Esophagus squamous epithelium (tissue), 4 donors: Measurements from ENCODE around the gene MRPL1.

Experiments used
- POLR2A ChIP-seq, 4 donors: fragments of 450-650 bp; IDR thresholded peaks; one replicate each; pipeline ENCODE4 v1.6.1; 2017; ENCODE audit warnings: antibody characterized with exemption in 4 of 4, mild to moderate bottlenecking in 4 of 4, moderate library complexity in 3 of 4
- TF ChIP-seq, protein P1 (sequence below), 6 experiments: fragments of 450-650 bp in 4 of 6; fragments of 200-600 bp in 2 of 6; sonication (generic) in 2 of 6; IDR thresholded peaks; one replicate each; pipeline ENCODE4 v1.5.1; 2016 to 2019; ENCODE audit warnings: antibody characterized with exemption in 6 of 6, mild to moderate bottlenecking in 4 of 6, moderate library complexity in 4 of 6

DNA sequence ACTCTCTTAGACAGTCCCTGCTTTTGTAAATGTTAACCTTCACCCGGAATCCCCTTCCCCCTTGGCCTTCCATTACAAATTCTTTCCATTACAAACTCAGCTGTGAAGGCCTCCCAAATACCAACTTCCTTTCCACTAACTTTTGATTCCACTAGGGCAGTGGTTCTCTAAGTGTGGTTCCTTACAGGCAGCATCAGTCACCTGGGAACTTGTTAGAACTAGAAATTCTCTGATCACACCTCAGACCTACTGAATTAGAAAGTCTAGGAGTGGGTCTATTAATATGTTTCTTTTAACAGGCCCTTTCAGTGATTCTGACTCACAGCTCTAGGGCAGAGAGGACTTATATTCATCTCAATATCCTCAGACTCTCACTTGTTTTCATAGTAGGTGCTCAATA lies 19.0 kb upstream of the MRPL1 start:
- TF ChIP-seq, protein P1, sequence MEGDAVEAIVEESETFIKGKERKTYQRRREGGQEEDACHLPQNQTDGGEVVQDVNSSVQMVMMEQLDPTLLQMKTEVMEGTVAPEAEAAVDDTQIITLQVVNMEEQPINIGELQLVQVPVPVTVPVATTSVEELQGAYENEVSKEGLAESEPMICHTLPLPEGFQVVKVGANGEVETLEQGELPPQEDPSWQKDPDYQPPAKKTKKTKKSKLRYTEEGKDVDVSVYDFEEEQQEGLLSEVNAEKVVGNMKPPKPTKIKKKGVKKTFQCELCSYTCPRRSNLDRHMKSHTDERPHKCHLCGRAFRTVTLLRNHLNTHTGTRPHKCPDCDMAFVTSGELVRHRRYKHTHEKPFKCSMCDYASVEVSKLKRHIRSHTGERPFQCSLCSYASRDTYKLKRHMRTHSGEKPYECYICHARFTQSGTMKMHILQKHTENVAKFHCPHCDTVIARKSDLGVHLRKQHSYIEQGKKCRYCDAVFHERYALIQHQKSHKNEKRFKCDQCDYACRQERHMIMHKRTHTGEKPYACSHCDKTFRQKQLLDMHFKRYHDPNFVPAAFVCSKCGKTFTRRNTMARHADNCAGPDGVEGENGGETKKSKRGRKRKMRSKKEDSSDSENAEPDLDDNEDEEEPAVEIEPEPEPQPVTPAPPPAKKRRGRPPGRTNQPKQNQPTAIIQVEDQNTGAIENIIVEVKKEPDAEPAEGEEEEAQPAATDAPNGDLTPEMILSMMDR (IDR thresholded peaks at IDR 0.05), result no peak
- no peak for TF ChIP-seq POLR2A (IDR thresholded peaks at IDR 0.05)
